Fibroblast of the aortic adventitia (primary cell): ENCODE results near the gene ROR1. TPM values are rescaled to one million over a fixed set of nuclear protein-coding genes. Genes with fewer than 3 reads are reported as not detected.

ENCODE experiments used
- DNase-seq: peaks from one replicate; pipeline ENCODE4 v3.0.0-alpha.2; 2010; ENCODE audit warnings: low read depth
- H3K4me3 ChIP-seq: 2 replicates; pipeline ENCODE4 v1.5.1; 2011; ENCODE audit warnings: low read depth, mild to moderate bottlenecking, control low read depth, low read length, moderate library complexity
- CTCF ChIP-seq: IDR thresholded peaks from 2 replicates; pipeline ENCODE4 v1.5.1; 2011; ENCODE audit warnings: mild to moderate bottlenecking, low read length, control low read depth, inconsistent platforms; ENCODE audit not compliant: insufficient read depth
- total RNA-seq: library from RNA; depleted of rRNA; stranded (reverse); fragments of >200 nt; gene quantifications from 2 replicates; pipeline ENCODE4 v1.2.3, GENCODE V29; 2012; ENCODE audit warnings: low replicate concordance

The ROR1 gene
- total RNA-seq, 1 donor, result 18.8 TPM

- H3K4me3 ChIP-seq, result no peak overlapping the region
- no peak for TF ChIP-seq CTCF
- no peak for DNase-seq
These were observed 148.0 kb downstream of the ROR1 start for GRCh38 chr1:63921802-63922201.

GRCh38 chr1:63922848-63923247 is 149.0 kb downstream of the ROR1 start:
- TF ChIP-seq CTCF, result no peak
- no peak overlapping the region for H3K4me3 ChIP-seq
- DNase-seq, result no peak

- no peak for TF ChIP-seq CTCF
- no peak for DNase-seq
- H3K4me3 ChIP-seq, result no peak overlapping the region
These were observed 149.5 kb downstream of the ROR1 start for GRCh38 chr1:63923302-63923701.

DNA sequence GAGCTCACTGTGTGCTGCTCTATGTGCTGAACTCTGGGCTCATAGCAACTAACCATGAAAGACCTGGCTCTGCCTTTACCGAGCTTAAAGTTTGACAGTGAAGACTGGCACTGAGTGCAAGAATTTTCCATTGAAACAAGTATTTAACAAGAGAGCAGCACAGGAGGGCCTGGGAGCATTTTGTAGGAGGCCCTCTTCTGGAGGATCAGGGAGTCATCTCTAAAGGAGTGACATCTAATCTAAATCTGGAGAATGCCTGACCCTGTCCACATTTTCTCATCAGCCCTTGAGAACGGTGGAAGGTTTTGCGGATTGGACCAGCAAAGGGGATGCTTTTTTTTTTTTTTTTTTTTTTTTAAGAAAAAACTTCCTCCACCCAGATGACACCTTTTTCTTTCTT is 150.8 kb downstream of the ROR1 start:
- TF ChIP-seq CTCF, result no peak
- no peak for DNase-seq
- H3K4me3 ChIP-seq, result no peak overlapping the region

DNA sequence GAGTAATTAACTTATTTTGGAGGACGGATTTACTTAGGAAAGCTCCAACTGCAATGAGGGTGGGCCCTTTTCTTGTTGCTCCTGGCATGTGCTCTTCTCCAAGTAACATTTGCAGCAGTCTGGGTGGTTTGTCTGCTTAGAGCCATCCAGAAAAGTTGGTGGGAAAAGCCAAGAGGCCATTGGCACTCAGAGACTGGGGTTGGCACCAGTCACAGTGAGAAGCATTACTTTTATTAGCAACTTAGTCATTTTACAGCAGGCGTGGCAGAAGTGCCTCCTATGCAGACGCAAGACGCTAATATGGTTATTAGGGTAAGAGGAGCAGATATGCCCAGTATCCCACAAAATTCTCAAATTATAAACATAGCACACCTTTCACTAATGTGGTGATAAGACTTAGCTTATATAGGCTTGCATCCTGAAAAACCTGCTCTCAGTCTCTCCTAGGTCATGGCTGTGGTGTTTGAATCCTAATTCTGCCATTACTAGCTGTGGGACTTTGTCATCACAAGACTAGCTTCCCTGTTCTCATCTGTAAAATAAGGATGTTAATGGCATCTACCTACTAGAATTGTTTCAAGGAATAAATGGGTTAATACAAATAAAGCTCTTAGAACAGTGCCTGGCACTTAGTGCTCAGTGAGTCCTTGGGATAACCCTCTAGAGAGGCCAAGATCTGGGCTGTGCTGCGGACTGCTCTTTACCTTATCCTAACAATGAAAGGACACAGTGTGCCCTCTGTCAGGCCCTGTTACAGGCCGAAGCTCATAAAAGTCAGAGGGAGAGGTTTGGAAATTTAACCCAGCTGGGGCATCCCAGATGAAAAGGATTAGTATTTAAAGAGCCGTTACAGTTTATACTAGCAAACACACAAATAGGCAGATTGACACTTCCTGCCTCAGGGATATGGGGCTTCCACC is 154.6 kb downstream of the ROR1 start:
- TF ChIP-seq CTCF, result no peak
- no peak overlapping the region for H3K4me3 ChIP-seq
- no peak for DNase-seq

- TF ChIP-seq CTCF, result no peak
- DNase-seq, result peak; percentile 47
- no peak overlapping the region for H3K4me3 ChIP-seq
These were observed 155.3 kb downstream of the ROR1 start for GRCh38 chr1:63929106-63929478.
